NT2/D1 (cell line): ENCODE results near the gene CEP41.

ENCODE experiments used
- SUZ12 ChIP-seq: IDR thresholded peaks from 2 replicates; pipeline ENCODE4 v1.6.1; 2011; ENCODE audit not compliant: insufficient read length, insufficient read depth; ENCODE audit errors: extremely low read depth
- YY1 ChIP-seq: IDR thresholded peaks from 2 replicates; pipeline ENCODE4 v1.6.1; 2011; ENCODE audit not compliant: insufficient read length, insufficient read depth
- ZNF274 ChIP-seq: IDR thresholded peaks from 2 replicates; pipeline ENCODE4 v1.6.1; 2011; ENCODE audit warnings: mild to moderate bottlenecking, low read depth, low read length

GRCh38 chr7:130475776-130476175 lies 35.0 kb upstream of the CEP41 start:
- no peak for TF ChIP-seq SUZ12
- no peak for TF ChIP-seq ZNF274
- TF ChIP-seq YY1, result no peak
